GM12878 (cell line): ENCODE data around the gene ZNF615. TPM values are rescaled to one million over a fixed set of nuclear protein-coding genes. Genes with fewer than 3 reads are reported as not detected.

Experiments used
- ATAC-seq: fragments of 200-7000 bp; cut with Tn5 transposase; 3 replicates; pipeline ENCODE4 v1.9.1; 2020; ENCODE audit warnings: mild to moderate bottlenecking, moderate library complexity
- Bru-seq: library from RNA; stranded (reverse); fragments of 400-500 nt; gene quantifications from one replicate; lab custom pipeline; 2021; lab: Mats Ljungman, UMichigan
- BruChase-seq, 2 experiments: library from RNA; stranded (reverse); fragments of 400-500 nt; gene quantifications; one replicate each; lab custom pipeline; 2021; lab: Mats Ljungman, UMichigan
- BruUV-seq: library from RNA; stranded (reverse); fragments of 400-500 nt; replicated peaks from 2 replicates; lab custom pipeline; 2021; lab: Mats Ljungman, UMichigan
- CTCF ChIA-PET: fragments of 300-600 bp; sonication (Branson Sonifier 250); formaldehyde crosslinking; extraction: SDS; loops from one replicate; lab custom pipeline; 2021; ENCODE audit warnings: inconsistent platforms; lab: Yijun Ruan, JAX
- POLR2A ChIA-PET: fragments of 350-600 bp; formaldehyde crosslinking; extraction: SDS; loops from one replicate; lab custom pipeline; 2021; ENCODE audit warnings: inconsistent platforms; lab: Charles Lee
- RAD21 ChIA-PET: fragments of 300-600 bp; sonication (Branson Sonifier 250); formaldehyde crosslinking; loops from one replicate; lab custom pipeline; 2023; ENCODE audit warnings: antibody characterized with exemption; ENCODE audit not compliant: unreplicated experiment; lab: Charles Lee
- SMC1A ChIA-PET: fragments of 300-600 bp; sonication (Branson Sonifier 250); formaldehyde crosslinking; loops from one replicate; lab custom pipeline; 2023; ENCODE audit not compliant: unreplicated experiment, uncharacterized antibody; lab: Charles Lee
- DNase-seq: peaks from one replicate; pipeline ENCODE4 v3.0.0-alpha.2; 2011; ENCODE audit warnings: low read depth, low spot score
- FAIRE-seq: peaks from 3 replicates; lab custom pipeline; 2011; peaks lifted over from hg19 to GRCh38; lab: Jason Lieb, UNC
- H2AFZ ChIP-seq: 2 replicates; pipeline ENCODE4 v1.6.0; 2011; ENCODE audit warnings: low read depth, low read length, control low read depth; ENCODE audit not compliant: control insufficient read depth
- H3K27ac ChIP-seq: 2 replicates; pipeline ENCODE4 v1.5.1; 2011; ENCODE audit warnings: control low read depth; ENCODE audit not compliant: control insufficient read depth, insufficient read depth
- H3K27me3 ChIP-seq, 2 experiments: replicated peaks in 1 of 2; 2 replicates each; pipeline versions ENCODE4 v1.6.0 to v1.6.1; 2011; ENCODE audit warnings: low read length in 1 of 2; ENCODE audit not compliant: control insufficient read depth in 2 of 2, insufficient read depth in 2 of 2
- H3K36me3 ChIP-seq, 2 experiments: 2 replicates each; pipeline ENCODE4 v1.5.1; 2011; ENCODE audit warnings: low read length in 1 of 2; ENCODE audit not compliant: control insufficient read depth in 2 of 2, insufficient read depth in 2 of 2
- H3K4me1 ChIP-seq: 2 replicates; pipeline ENCODE4 v1.6.1; 2011; ENCODE audit warnings: mild to moderate bottlenecking, low read length, moderate library complexity, mixed read lengths; ENCODE audit not compliant: control insufficient read depth, insufficient read depth
- H3K4me2 ChIP-seq: 2 replicates; pipeline ENCODE4 v1.6.0; 2011; ENCODE audit warnings: control low read depth; ENCODE audit not compliant: control insufficient read depth, insufficient read depth
- H3K4me3 ChIP-seq: fragments of 200-600 bp; sonication (generic); 2 replicates; pipeline ENCODE4 v1.5.1; 2016
- H3K79me2 ChIP-seq: 2 replicates; pipeline ENCODE4 v1.6.0; 2011; ENCODE audit warnings: low read length; ENCODE audit not compliant: control insufficient read depth, insufficient read depth
- H3K9ac ChIP-seq: 2 replicates; pipeline ENCODE4 v1.8.0; 2011; ENCODE audit warnings: low read length, control low read depth, mixed read lengths; ENCODE audit not compliant: control insufficient read depth, insufficient read depth
- H3K9me3 ChIP-seq: replicated peaks from 3 replicates; pipeline ENCODE4 v1.5.1; 2011; ENCODE audit warnings: mild to moderate bottlenecking, low read length; ENCODE audit not compliant: control insufficient read depth, insufficient read depth
- H4K20me1 ChIP-seq: 2 replicates; pipeline ENCODE4 v1.6.0; 2011; ENCODE audit not compliant: control insufficient read depth, insufficient read depth
- CREM ChIP-seq: IDR thresholded peaks from 2 replicates; pipeline ENCODE4 v1.6.1; 2014; ENCODE audit warnings: antibody characterized with exemption, low read depth
- ESRRA ChIP-seq: IDR thresholded peaks from 2 replicates; pipeline ENCODE4 v1.6.1; 2012; ENCODE audit warnings: mild to moderate bottlenecking, low read length, improper control_type of control experiment
- GATAD2B ChIP-seq: fragments of 450-650 bp; conservative IDR thresholded peaks from 2 replicates; pipeline ENCODE4 v1.6.1; 2017; ENCODE audit warnings: low read depth, mild to moderate bottlenecking, moderate library complexity
- IKZF1 ChIP-seq: fragments of 450-650 bp; conservative IDR thresholded peaks from 2 replicates; pipeline ENCODE4 v1.6.1; 2017; ENCODE audit warnings: antibody characterized with exemption, mild to moderate bottlenecking
- KDM1A ChIP-seq: fragments of 200-600 bp; sonication (generic); IDR thresholded peaks from 2 replicates; pipeline ENCODE4 v1.6.1; 2016; ENCODE audit warnings: borderline replicate concordance
- NRF1 ChIP-seq: conservative IDR thresholded peaks from 2 replicates; pipeline ENCODE4 v1.6.1; 2011; ENCODE audit warnings: mild to moderate bottlenecking, low read depth, low read length, improper control_type of control experiment
- POLR2A ChIP-seq: IDR thresholded peaks from 2 replicates; pipeline ENCODE4 v1.6.1; 2011; ENCODE audit warnings: low read depth, mild to moderate bottlenecking, low read length
- RFX5 ChIP-seq: IDR thresholded peaks from 2 replicates; pipeline ENCODE4 v1.6.1; 2011; ENCODE audit warnings: low read depth, low read length, improper control_type of control experiment
- TAF1 ChIP-seq: IDR thresholded peaks from 2 replicates; pipeline ENCODE4 v1.6.1; 2011; ENCODE audit warnings: mild to moderate bottlenecking, low read depth, low read length, borderline replicate concordance
- ZBTB33 ChIP-seq: fragments of 450-650 bp; IDR thresholded peaks from 2 replicates; pipeline ENCODE4 v1.6.1; 2017; ENCODE audit warnings: mild to moderate bottlenecking
- WGBS: methylation state at CpG from one replicate; pipeline ENCODE4 v1.1.6; 2016; ENCODE audit warnings: low lambda C conversion rate; ENCODE audit not compliant: insufficient replicate concordance, insufficient coverage; ENCODE audit errors: missing lambda C conversion rate; 5-methylcytosine and 5-hydroxymethylcytosine counted together
- in situ Hi-C: fragments of 300-500 bp; cut with MboI; formaldehyde crosslinking; loops from 9 replicates; pipeline ENCODE4 v1.14.3; 2018; ENCODE audit warnings: mixed read lengths
- intact Hi-C: fragments of 100-400 bp; cut with micrococcal nuclease; formaldehyde crosslinking; loops from one replicate; pipeline ENCODE4 v1.14.2; 2022; ENCODE audit not compliant: unreplicated experiment
- long read RNA-seq, 2 experiments: library from polyadenylated mRNA; unstranded; transcript quantifications; one replicate each; pipeline ENCODE4 v2.0.0, GENCODE V29; 2019 to 2020
- polyA minus RNA-seq, 3 experiments: library from RNA; depleted of rRNA, polyadenylated mRNA; stranded (reverse); fragments of >200 nt; gene quantifications; 2 replicates each; pipeline ENCODE4 v1.2.3, GENCODE V29; 2011
- polyA plus RNA-seq, 11 experiments: library from polyadenylated mRNA; depleted of rRNA in 4 of 11; unstranded in 6 of 11; stranded (reverse) in 5 of 11; fragments of >200 nt; fragmentation: Nextera tagmentation in 4 of 11; fragmentation: Illumina TruSeq in 1 of 11; extraction: Ambion mirVana in 4 of 11; extraction: Trizol in 1 of 11; gene quantifications; 1 replicate in 1 of 11; 2 replicates in 10 of 11; pipeline versions ENCODE4 v1.2.1 to v1.2.3, GENCODE V29; 2011 to 2016; ENCODE audit warnings: inconsistent platforms in 2 of 11, missing spikeins in 2 of 11, low read depth in 1 of 11
- total RNA-seq, 4 experiments: library from RNA; depleted of rRNA in 3 of 4; stranded (reverse); fragments of >200 nt in 3 of 4; fragmentation: Illumina TruSeq in 1 of 4; extraction: Trizol in 1 of 4; gene quantifications; 2 replicates each; pipeline versions ENCODE4 v1.2.1 to v1.2.3, GENCODE V29; 2013 to 2021
- TF ChIP-seq, protein P1 (sequence below): IDR thresholded peaks from 2 replicates; pipeline ENCODE4 v1.6.1; 2012; ENCODE audit warnings: low read length, inconsistent platforms
- TF ChIP-seq, protein P2 (sequence below): IDR thresholded peaks from 2 replicates; pipeline ENCODE4 v1.6.1; 2012; ENCODE audit warnings: low read depth, low read length, improper control_type of control experiment
- TF ChIP-seq, protein P3 (sequence below): fragments of 450-650 bp; IDR thresholded peaks from 2 replicates; pipeline ENCODE4 v1.6.1; 2017; ENCODE audit warnings: low read depth, mild to moderate bottlenecking, moderate library complexity

Gene ZNF615
- total RNA-seq (2013; cell fraction: nucleolus; rRNA removed) = 18.4 and 26.6 TPM in 2 replicates
- total RNA-seq (2014; rRNA removed) (4.5 and 5.6 TPM in 2 replicates), total RNA-seq (2014; rRNA removed; fragmentation: Illumina TruSeq; extraction: Trizol) (7.2 and 7.6 TPM in 2 replicates), total RNA-seq (2021) (4.7 and 5.7 TPM in 2 replicates), polyA plus RNA-seq (2011; rRNA removed) (5.4 and 8.7 TPM in 2 replicates), polyA plus RNA-seq (2014; fragmentation: Illumina TruSeq; extraction: Trizol) (5.4 and 5.6 TPM in 2 replicates), polyA plus RNA-seq (2014; fragmentation: Nextera tagmentation; extraction: Ambion mirVana) (1 to 10 TPM; 1.7 to 2.1 TPM), polyA plus RNA-seq (2014; rRNA removed) (2.8 TPM in 2 replicates), polyA plus RNA-seq (2016; fragmentation: Nextera tagmentation; extraction: Ambion mirVana) (1 to 10 TPM; 2.5 to 3.9 TPM), polyA minus RNA-seq (2011; rRNA and poly(A)+ RNA removed) (9.0 and 16.8 TPM in 2 replicates), Bru-seq, nascent RNA (percentile 76 among the genes with signal in this experiment), BruChase-seq, experiment 1, labeled RNA remaining after a 6-hour chase (percentile 64 among the genes with signal in this experiment), BruChase-seq, experiment 2, labeled RNA remaining after a 2-hour chase (percentile 76 among the genes with signal in this experiment)
- polyA plus RNA-seq (2011; ENCODE audit: low read depth) = 3.7 TPM
- 3.5 and 3.6 TPM in 2 replicates for polyA plus RNA-seq (2011; cell fraction: cytosol; rRNA removed)
- polyA plus RNA-seq (2011; cell fraction: nucleus; rRNA removed) = 4.9 and 6.4 TPM in 2 replicates
- 3.1 and 5.2 TPM in 2 replicates for polyA plus RNA-seq (2012)
- 3.4 and 5.1 TPM in 2 replicates for polyA minus RNA-seq (2011; cell fraction: cytosol; rRNA and poly(A)+ RNA removed)
- polyA minus RNA-seq (2011; cell fraction: nucleus; rRNA and poly(A)+ RNA removed) = 7.4 and 12.2 TPM in 2 replicates
- long read RNA-seq, experiment 1, full-length matches to known transcripts = 1 of 1 reads
- long read RNA-seq, experiment 1, partial matches to known transcripts = 0 of 1 reads
- long read RNA-seq, experiment 1, other reads (novel, unspliced or antisense) = 0 of 1 reads
- long read RNA-seq, experiment 2, partial matches to known transcripts = 0 of 5 reads
- long read RNA-seq, experiment 2, other reads (novel, unspliced or antisense) = 4 of 5 reads

DNA sequence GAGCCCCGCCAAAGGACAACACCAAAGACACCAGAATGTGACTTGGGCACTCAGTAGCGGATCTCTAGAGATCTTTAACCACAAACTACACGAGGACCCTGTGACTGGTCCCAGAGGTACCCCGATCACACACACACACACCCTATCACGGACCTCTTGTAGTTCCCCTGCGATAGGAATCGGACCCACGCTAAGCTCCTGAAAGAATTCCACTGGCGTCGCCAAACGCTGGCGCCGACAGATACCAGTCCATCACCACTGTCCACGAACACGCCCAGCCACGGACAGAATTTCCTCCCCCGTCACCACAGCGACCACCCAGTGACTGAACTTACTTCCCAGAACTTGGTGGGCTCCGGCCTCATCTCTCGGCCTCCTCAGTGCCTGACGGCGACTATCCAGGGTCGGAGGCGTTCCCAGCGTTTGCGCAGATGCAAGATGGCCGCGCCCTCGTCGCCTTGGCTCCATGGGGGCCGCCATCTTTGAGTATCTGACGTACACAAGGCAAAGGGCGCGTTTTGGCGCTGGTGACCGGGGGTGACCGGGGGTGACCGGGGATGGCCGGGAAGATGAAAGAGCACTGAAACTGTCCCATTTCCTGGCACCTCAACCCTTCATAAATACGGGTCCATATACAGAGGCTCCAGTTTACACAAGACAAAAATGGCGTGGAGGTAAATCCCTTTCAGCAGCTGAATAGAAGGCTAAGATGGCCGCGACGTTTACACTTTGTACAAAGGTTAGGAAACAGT, at the start of gene ZNF615:
Gene ZNF615, minus strand, starts transcription at position 406 of the 752 bp plus-strand sequence. CDS start 4,500 bp downstream, outside the sequence.
- intact Hi-C loops = loop anchor here (1.0 kb wide), 1 partner anchor 22 kb away; the partner anchor contains the start of gene ZNF350
- Histone ChIP-seq H2AFZ (peak within 1 kb of the TSS; percentile 100), H3K9me3 (peaks cover 15% of the 10 kb centered on the region), H3K9ac (peak within 1 kb of the TSS; percentile 88), H3K27me3 (no peaks in the 10 kb centered on the region), H3K79me2 (peaks cover 4% of the 10 kb centered on the region; the same call in 1 of the 2 replicates), H3K4me3 (peak within 1 kb of the TSS; percentile 77), H3K4me1 (no peaks in the 10 kb centered on the region; the same call in 1 of the 2 replicates), H3K4me2 (peak within 1 kb of the TSS; percentile 86), H3K27ac (peak within 1 kb of the TSS; percentile 90), H4K20me1 (no peaks in the 10 kb centered on the region), H3K36me3 (peaks cover 0 to 2% of the 10 kb centered on the region in 2 experiments; a peak in 2 of 4 replicates)
- RAD21 ChIA-PET = no interaction called here
- in situ Hi-C loops = no loop called here
- peak; percentile 99 for ATAC-seq
- CTCF ChIA-PET = no interaction called here
- peak; percentile 95 for FAIRE-seq
- DNase-seq = peak; percentile 47
- WGBS = 3% methylated on average over 44 of the region's 44 CpGs
- POLR2A ChIA-PET = interaction anchor here (0.9 kb wide), 1 partner anchor 20 kb away, joined by 3 read pairs; the partner anchor contains the start of gene ZNF614
- BruUV-seq = no TSS peak
- SMC1A ChIA-PET = interaction anchor here (0.9 kb wide), 1 partner anchor 20 kb away, joined by 5 read pairs; the partner anchor contains the start of gene ZNF614
- 0 out of 2 replicates have a peak, but pooled peaks have one; percentile 6 for TF ChIP-seq ZBTB33
- peak; percentile 75 for TF ChIP-seq CREM
- TF ChIP-seq, protein P1, sequence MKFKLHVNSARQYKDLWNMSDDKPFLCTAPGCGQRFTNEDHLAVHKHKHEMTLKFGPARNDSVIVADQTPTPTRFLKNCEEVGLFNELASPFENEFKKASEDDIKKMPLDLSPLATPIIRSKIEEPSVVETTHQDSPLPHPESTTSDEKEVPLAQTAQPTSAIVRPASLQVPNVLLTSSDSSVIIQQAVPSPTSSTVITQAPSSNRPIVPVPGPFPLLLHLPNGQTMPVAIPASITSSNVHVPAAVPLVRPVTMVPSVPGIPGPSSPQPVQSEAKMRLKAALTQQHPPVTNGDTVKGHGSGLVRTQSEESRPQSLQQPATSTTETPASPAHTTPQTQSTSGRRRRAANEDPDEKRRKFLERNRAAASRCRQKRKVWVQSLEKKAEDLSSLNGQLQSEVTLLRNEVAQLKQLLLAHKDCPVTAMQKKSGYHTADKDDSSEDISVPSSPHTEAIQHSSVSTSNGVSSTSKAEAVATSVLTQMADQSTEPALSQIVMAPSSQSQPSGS = no peak
- 0 out of 2 replicates have a peak, but pooled peaks have one; percentile 64 for TF ChIP-seq ESRRA
- peak; percentile 72 for TF ChIP-seq POLR2A
- TF ChIP-seq KDM1A = no peak
- no peak for TF ChIP-seq RFX5
- TF ChIP-seq GATAD2B = 0 out of 2 replicates have a peak, but pooled peaks have one; percentile 24
- TF ChIP-seq, protein P2, sequence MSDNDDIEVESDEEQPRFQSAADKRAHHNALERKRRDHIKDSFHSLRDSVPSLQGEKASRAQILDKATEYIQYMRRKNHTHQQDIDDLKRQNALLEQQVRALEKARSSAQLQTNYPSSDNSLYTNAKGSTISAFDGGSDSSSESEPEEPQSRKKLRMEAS = 0 out of 2 replicates have a peak, but pooled peaks have one; percentile 38
- peak; percentile 38 for TF ChIP-seq TAF1
- TF ChIP-seq IKZF1 = peak; percentile 79
- peak; percentile 43; the same call in 1 of the 2 replicates for TF ChIP-seq NRF1
- TF ChIP-seq, protein P3, sequence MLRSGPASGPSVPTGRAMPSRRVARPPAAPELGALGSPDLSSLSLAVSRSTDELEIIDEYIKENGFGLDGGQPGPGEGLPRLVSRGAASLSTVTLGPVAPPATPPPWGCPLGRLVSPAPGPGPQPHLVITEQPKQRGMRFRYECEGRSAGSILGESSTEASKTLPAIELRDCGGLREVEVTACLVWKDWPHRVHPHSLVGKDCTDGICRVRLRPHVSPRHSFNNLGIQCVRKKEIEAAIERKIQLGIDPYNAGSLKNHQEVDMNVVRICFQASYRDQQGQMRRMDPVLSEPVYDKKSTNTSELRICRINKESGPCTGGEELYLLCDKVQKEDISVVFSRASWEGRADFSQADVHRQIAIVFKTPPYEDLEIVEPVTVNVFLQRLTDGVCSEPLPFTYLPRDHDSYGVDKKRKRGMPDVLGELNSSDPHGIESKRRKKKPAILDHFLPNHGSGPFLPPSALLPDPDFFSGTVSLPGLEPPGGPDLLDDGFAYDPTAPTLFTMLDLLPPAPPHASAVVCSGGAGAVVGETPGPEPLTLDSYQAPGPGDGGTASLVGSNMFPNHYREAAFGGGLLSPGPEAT = no peak; the same call in 1 of the 2 replicates
